ENCODE measurements around the gene PFN3. TPM values are rescaled to one million over a fixed set of nuclear protein-coding genes. Genes with fewer than 3 reads are reported as not detected.

Gene PFN3
- total and polyA plus RNA-seq, 2 of the 13 experiments (the other 11 are each of a cell fraction or from before 2014, with no cell fraction given) = not detected

GRCh38 chr5:177447611-177448243 lies 47.3 kb upstream of the PFN3 start (continued):
- TF ChIP-seq ZNF318 (CRISPR knock-in tag; IDR thresholded peaks at IDR 0.05) = peak; percentile 43; the same call in 1 of the 2 replicates
- TF ChIP-seq REPIN1 (CRISPR knock-in tag; IDR thresholded peaks at IDR 0.05; ENCODE audit: borderline replicate concordance, low read depth) = no peak
- TF ChIP-seq ZNF264 (CRISPR knock-in tag; IDR thresholded peaks at IDR 0.05) = no peak
- no peak; the same call in 1 of the 2 replicates for TF ChIP-seq RBFOX2 (IDR thresholded peaks at IDR 0.05; ENCODE audit: low read depth, low read length)
- TF ChIP-seq ELF4 (CRISPR knock-in tag; IDR thresholded peaks at IDR 0.05; ENCODE audit: borderline replicate concordance) = no peak
- 0 out of 2 replicates have a peak, but pooled peaks have one; percentile 13 for TF ChIP-seq FOXO1 (CRISPR knock-in tag; IDR thresholded peaks at IDR 0.05)
- no peak for TF ChIP-seq HNF4G (IDR thresholded peaks at IDR 0.05; ENCODE audit: borderline replicate concordance, low read depth, low read length)
- TF ChIP-seq HNF4G (CRISPR knock-in tag; IDR thresholded peaks at IDR 0.05; ENCODE audit: borderline replicate concordance, low read depth) = no peak
- no peak for TF ChIP-seq ZNF33A (CRISPR knock-in tag; IDR thresholded peaks at IDR 0.05; ENCODE audit: borderline replicate concordance)
- TF ChIP-seq MLX (CRISPR knock-in tag; IDR thresholded peaks at IDR 0.05) = no peak; the same call in 1 of the 2 replicates
- no peak for TF ChIP-seq ZNF782 (CRISPR knock-in tag; IDR thresholded peaks at IDR 0.05; ENCODE audit: borderline replicate concordance)
- TF ChIP-seq ARID3A (IDR thresholded peaks at IDR 0.05; ENCODE audit: low read depth, low read length) = no peak
- TF ChIP-seq ZNF510 (CRISPR knock-in tag; IDR thresholded peaks at IDR 0.05; ENCODE audit: low read depth) = peak; percentile 74; the same call in 1 of the 2 replicates
- TF ChIP-seq ZNF251 (CRISPR knock-in tag; IDR thresholded peaks at IDR 0.05) = no peak
- no peak for TF ChIP-seq KLF11 (CRISPR knock-in tag; IDR thresholded peaks at IDR 0.05)
- no peak for TF ChIP-seq ATF1 (CRISPR knock-in tag; IDR thresholded peaks at IDR 0.05)
- 0 out of 2 replicates have a peak, but pooled peaks have one; percentile 22 for TF ChIP-seq FOXP4 (CRISPR knock-in tag; IDR thresholded peaks at IDR 0.05)

All from HepG2 (cell line).